Middle frontal gyrus (tissue), 1 donor: ENCODE measurements around the gene TTC23.

Experiments used
- DNase-seq: peaks from one replicate; pipeline ENCODE4 v3.0.0-alpha.2; 2015; ENCODE audit warnings: low spot score; ENCODE audit errors: extremely low spot score

The TTC23 gene

DNA sequence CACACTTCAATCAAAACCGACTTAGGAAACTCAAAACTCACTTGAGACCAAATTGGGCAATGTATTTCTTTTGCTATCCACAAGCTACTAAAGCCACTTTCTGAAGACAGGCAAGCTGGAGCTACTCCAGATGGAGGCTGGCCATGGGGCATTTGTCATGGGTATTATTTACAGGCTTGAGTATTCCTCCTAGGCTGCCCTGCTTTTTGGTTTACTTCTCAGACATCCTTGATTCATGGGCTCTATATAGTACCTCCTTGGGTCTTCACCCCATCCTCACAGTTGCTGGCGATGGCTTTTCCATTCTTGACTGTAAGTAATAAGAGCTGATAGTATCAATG is 163.1 kb downstream of the TTC23 start:
- no peak for DNase-seq
